WTC11 (cell line): ENCODE measurements around the gene PSD4.

ENCODE experiments used
- CREM ChIP-seq: sonication (generic); formaldehyde crosslinking; IDR thresholded peaks from 2 replicates; pipeline ENCODE4 v1.8.1; 2022; ENCODE audit warnings: mild to moderate bottlenecking, missing genetic modification reagents, moderate library complexity
- ELF4 ChIP-seq: sonication (generic); formaldehyde crosslinking; IDR thresholded peaks from 2 replicates; pipeline ENCODE4 v1.8.1; 2022; ENCODE audit warnings: low read depth, mild to moderate bottlenecking, moderate library complexity, missing genetic modification reagents

DNA sequence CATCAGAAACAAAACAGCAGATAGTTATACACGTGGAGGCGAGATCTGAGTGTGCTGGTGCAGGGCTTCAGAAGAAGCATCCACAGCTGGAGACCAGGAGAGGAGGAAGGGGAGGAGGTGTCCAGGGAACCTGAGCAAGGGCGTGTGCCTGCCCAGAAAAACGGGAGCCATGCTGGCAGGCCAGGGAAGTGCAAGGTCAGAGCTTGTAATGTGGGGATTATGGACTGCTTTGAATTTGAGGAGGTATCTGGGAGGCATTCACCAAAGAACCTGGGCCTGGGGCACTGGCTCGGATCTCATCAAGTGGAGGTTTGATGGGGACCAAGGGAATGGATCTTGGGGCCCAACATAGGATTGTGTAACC lies 12.6 kb downstream of the PSD4 start:
- no peak for TF ChIP-seq ELF4
- TF ChIP-seq CREM (CRISPR knock-in tag): no peak
